Duodenal mucosa (tissue), 2 donors: ENCODE results near the gene TNFRSF1A.

Experiments
- H3K27ac ChIP-seq: one replicate; pipeline ENCODE4 v1.7.0; 2013; ENCODE audit warnings: low read depth, low read length
- H3K27me3 ChIP-seq, 2 donors: one replicate each; pipeline ENCODE4 v1.7.0; 2013; ENCODE audit warnings: low read length in 2 of 2, control low read depth in 1 of 2; ENCODE audit not compliant: insufficient read depth in 2 of 2, control insufficient read depth in 1 of 2
- H3K36me3 ChIP-seq, 2 donors: one replicate each; pipeline ENCODE4 v1.7.0; 2013; ENCODE audit warnings: low read length in 2 of 2, control low read depth in 1 of 2; ENCODE audit not compliant: insufficient read depth in 2 of 2, control insufficient read depth in 1 of 2
- H3K4me1 ChIP-seq, 2 donors: one replicate each; pipeline ENCODE4 v1.7.0; 2013; ENCODE audit warnings: low read length in 2 of 2, control low read depth in 1 of 2; ENCODE audit not compliant: insufficient read depth in 2 of 2, control insufficient read depth in 1 of 2
- H3K4me3 ChIP-seq, 2 donors: one replicate each; pipeline ENCODE4 v1.7.0; 2013; ENCODE audit warnings: low read length in 2 of 2, low read depth in 1 of 2
- H3K9ac ChIP-seq, 2 donors: one replicate each; pipeline ENCODE4 v1.7.0; 2013; ENCODE audit warnings: low read length in 2 of 2, low read depth in 1 of 2
- H3K9me3 ChIP-seq, 2 donors: one replicate each; pipeline ENCODE4 v1.7.0; 2013; ENCODE audit warnings: low read length in 2 of 2, control low read depth in 1 of 2; ENCODE audit not compliant: control insufficient read depth in 1 of 2

The TNFRSF1A gene

GRCh38 chr12:6336889-6337853 is 4.7 kb downstream of the TNFRSF1A start:
- Histone ChIP-seq H3K36me3 (peaks cover 26 to 35% of the 10 kb centered on the region in 2 donors), H3K4me3 (peak overlapping the region; percentile 92 to 96), H3K9me3 (no peaks in the 10 kb centered on the region), H3K4me1 (peaks cover 73 to 74% of the 10 kb centered on the region in 2 donors), H3K27me3 (no peaks in the 10 kb centered on the region), H3K9ac (peak overlapping the region; percentile 100), H3K27ac (peak overlapping the region; percentile 98)

GRCh38 chr12:6336079-6336888 is 5.6 kb downstream of the TNFRSF1A start:
- Histone ChIP-seq H3K4me3 (peak overlapping the region; percentile 92 to 96), H3K4me1 (peaks cover 72 to 74% of the 10 kb centered on the region in 2 donors), H3K27ac (peak overlapping the region; percentile 98), H3K9ac (peak overlapping the region; percentile 100), H3K9me3 (no peaks in the 10 kb centered on the region), H3K36me3 (peaks cover 34 to 37% of the 10 kb centered on the region in 2 donors), H3K27me3 (no peaks in the 10 kb centered on the region)

- Histone ChIP-seq H3K9me3 (no peaks in the 10 kb centered on the region), H3K27me3 (no peaks in the 10 kb centered on the region), H3K27ac (peak overlapping the region; percentile 98), H3K36me3 (peaks cover 41 to 44% of the 10 kb centered on the region in 2 donors), H3K9ac (peak overlapping the region; percentile 75 to 100), H3K4me1 (peaks cover 78% of the 10 kb centered on the region in 2 donors), H3K4me3 (peak overlapping the region; percentile 92 to 96)
Measured at GRCh38 chr12:6335451-6336078, 6.3 kb downstream of the TNFRSF1A start.

GRCh38 chr12:6334940-6335450 is 6.9 kb downstream of the TNFRSF1A start:
- H3K27ac ChIP-seq = peak overlapping the region; percentile 98
- H3K27me3 ChIP-seq = no peaks in the 10 kb centered on the region
- peaks cover 78% of the 10 kb centered on the region in 2 donors for H3K4me1 ChIP-seq
- H3K9me3 ChIP-seq = no peaks in the 10 kb centered on the region
- peak overlapping the region; percentile 75 to 100 for H3K9ac ChIP-seq
- peak overlapping the region; percentile 92 to 96 for H3K4me3 ChIP-seq
- H3K36me3 ChIP-seq = peaks cover 47 to 49% of the 10 kb centered on the region in 2 donors

GRCh38 chr12:6334359-6334758 is 7.5 kb downstream of the TNFRSF1A start:
- Histone ChIP-seq H3K36me3 (peaks cover 45 to 52% of the 10 kb centered on the region in 2 donors), H3K4me1 (peaks cover 72 to 73% of the 10 kb centered on the region in 2 donors), H3K27me3 (no peaks in the 10 kb centered on the region), H3K9ac (peak overlapping the region; percentile 27 to 75), H3K27ac (peak overlapping the region; percentile 98), H3K4me3 (peak overlapping the region; percentile 92 to 96), H3K9me3 (no peaks in the 10 kb centered on the region)

GRCh38 chr12:6333566-6333965 is 8.3 kb downstream of the TNFRSF1A start:
- peaks cover 46 to 60% of the 10 kb centered on the region in 2 donors for H3K36me3 ChIP-seq
- no peaks in the 10 kb centered on the region for H3K27me3 ChIP-seq
- no peak overlapping the region for H3K27ac ChIP-seq
- no peaks in the 10 kb centered on the region for H3K9me3 ChIP-seq
- no peak overlapping the region for H3K4me3 ChIP-seq
- H3K4me1 ChIP-seq = peaks cover 64 to 65% of the 10 kb centered on the region in 2 donors
- peak overlapping the region in 1 of 2 donors; percentile 48 for H3K9ac ChIP-seq

- no peaks in the 10 kb centered on the region for H3K9me3 ChIP-seq
- no peak overlapping the region for H3K9ac ChIP-seq
- H3K36me3 ChIP-seq = peaks cover 46 to 65% of the 10 kb centered on the region in 2 donors
- H3K4me3 ChIP-seq = no peak overlapping the region
- peaks cover 59 to 60% of the 10 kb centered on the region in 2 donors for H3K4me1 ChIP-seq
- no peaks in the 10 kb centered on the region for H3K27me3 ChIP-seq
- H3K27ac ChIP-seq = peak overlapping the region; percentile 35
Measured at GRCh38 chr12:6333029-6333428, 8.8 kb downstream of the TNFRSF1A start.

- peaks cover 49 to 71% of the 10 kb centered on the region in 2 donors for H3K36me3 ChIP-seq
- no peaks in the 10 kb centered on the region for H3K27me3 ChIP-seq
- H3K4me3 ChIP-seq = no peak overlapping the region
- peaks cover 55 to 59% of the 10 kb centered on the region in 2 donors for H3K4me1 ChIP-seq
- no peaks in the 10 kb centered on the region for H3K9me3 ChIP-seq
- H3K9ac ChIP-seq = no peak overlapping the region
- H3K27ac ChIP-seq = peak overlapping the region; percentile 35
Measured at GRCh38 chr12:6332459-6332858, 9.4 kb downstream of the TNFRSF1A start.

GRCh38 chr12:6330999-6331714 is 10.7 kb downstream of the TNFRSF1A start:
- peak overlapping the region in 1 of 2 donors; percentile 32 for H3K9ac ChIP-seq
- no peak overlapping the region for H3K27ac ChIP-seq
- H3K36me3 ChIP-seq = peaks cover 50 to 83% of the 10 kb centered on the region in 2 donors
- peaks cover 46 to 55% of the 10 kb centered on the region in 2 donors for H3K4me1 ChIP-seq
- H3K4me3 ChIP-seq = no peak overlapping the region
- H3K27me3 ChIP-seq = no peaks in the 10 kb centered on the region
- no peaks in the 10 kb centered on the region for H3K9me3 ChIP-seq
